Right renal cortex interstitium (tissue), 3 donors: ENCODE data around the gene PTPRT. TPM values are rescaled to one million over a fixed set of nuclear protein-coding genes. Genes with fewer than 3 reads are reported as not detected.

Source experiments
- DNase-seq, 3 donors: peaks; one replicate each; pipeline ENCODE4 v3.0.0-alpha.2; 2013; ENCODE audit warnings: low read depth in 3 of 3, low spot score in 2 of 3
- polyA plus RNA-seq, 3 donors: library from polyadenylated mRNA; unstranded; fragments of 120-200 nt; gene quantifications; one replicate each; pipeline ENCODE4 v1.2.1, GENCODE V29; 2013; ENCODE audit not compliant: insufficient read length in 3 of 3

The PTPRT gene
- polyA plus RNA-seq, 3 donors, result 0.33 to 1.4 (median 1.0) TPM

DNA sequence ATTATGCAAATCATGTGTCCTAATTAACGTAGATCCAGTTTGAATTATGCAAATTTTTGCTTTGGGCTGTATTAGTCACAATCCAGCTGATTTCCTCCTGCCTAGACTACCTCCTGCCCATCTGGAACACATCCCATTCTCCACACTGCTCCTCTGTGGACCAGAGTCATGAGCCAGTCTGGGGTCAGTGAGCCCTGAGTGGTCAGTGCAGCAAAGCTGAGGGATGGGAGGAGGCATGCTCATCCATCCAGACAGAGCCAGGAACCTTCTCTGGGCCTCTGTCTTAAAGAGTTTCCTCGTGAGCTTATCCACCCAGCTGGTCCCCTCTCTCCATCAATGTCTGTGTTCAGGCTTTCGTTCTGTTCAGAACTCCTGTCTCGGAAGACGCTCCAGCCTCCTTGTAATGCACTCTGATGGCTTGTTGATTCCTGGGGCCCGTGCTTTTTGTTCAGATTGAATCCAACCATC is 747.8 kb downstream of the PTPRT start:
- DNase-seq, result no peak

DNA sequence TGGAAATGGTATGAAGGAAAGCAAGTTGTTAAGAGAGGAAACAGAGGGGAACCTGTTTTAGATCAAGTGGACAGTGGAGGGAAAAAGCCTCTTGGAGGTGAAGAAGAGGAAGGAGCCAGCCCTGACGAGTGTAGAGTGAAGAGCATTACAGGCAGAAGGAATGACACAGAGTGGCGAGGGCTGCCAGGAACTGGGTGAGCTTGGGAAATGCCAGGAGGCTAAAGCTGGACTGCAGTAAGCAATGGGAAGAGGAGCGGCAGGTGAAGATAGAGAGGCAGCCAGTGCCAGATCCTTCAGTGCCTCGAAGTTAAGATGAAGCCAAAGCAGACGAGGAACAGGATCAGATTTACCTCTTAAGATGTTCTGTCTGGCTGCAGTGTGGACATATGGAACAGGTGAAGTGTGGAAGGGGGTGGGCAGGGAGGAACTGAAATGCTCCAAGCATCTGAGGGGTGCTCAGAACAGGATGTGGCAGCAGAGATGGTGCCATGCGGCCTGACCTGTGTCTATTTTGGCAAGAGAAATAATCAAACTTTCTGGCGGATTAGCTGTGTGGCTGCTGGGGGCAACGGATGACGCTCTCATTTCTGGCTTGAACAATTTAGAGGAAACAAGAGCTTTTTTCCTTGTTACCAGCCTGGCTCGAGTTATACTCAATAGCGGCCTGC is 748.4 kb downstream of the PTPRT start:
- no peak for DNase-seq

DNA sequence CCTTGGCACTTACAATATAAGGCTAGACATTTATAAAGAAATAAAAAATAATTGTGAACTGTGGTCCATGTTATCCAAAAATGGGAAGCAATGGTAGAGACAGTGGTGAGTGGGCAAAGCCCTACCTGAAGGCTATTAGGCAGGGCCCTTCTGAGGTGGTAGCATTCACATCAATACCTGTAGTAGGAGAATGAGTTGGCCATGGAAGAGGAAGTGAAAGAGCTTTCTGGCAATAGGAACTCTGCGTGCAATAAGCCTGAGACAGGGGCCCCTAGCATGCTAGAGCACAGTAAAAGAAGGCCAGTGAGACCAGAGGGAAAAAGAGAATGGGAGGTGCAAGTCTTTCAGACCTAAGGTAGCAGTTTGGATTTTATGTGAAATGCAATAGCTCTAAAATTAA is 754.5 kb downstream of the PTPRT start:
- DNase-seq, result no peak

DNA sequence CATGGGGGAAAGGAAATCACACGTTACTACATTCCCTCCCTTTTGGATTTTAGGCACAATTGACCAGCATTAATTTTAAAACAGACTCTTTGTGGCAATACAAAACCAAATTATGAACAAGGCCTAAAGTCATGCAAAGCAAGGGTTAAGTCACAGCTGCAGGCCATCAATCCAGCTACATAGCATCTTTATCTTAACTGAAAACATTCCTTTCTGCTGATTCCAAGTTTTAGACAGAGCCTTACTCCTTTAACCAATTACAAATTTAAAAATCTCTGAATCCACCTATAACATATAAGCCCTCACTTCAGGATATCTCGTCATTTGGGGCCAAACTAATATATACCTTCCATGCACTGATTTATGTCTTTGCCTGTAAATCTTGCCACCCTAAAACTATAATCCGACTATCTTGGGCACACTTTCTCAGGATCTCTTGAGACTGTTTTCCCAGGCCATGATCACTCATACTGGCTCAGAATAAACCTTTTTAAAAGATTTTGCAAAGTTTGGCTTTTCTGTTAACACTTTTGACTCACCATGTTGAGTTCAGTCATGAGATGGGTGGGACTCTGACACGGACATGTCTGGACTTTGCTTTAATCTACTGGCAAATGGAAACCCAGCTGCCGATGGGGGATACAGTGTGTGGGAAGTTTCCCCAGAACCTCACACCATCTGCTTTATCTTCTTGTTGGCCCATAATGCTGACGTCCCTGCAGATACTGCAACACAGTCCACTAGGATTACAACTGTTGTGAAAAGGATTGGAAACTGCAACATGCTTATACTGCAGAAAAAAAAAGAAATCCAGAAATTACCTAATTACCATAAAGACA is 757.0 kb downstream of the PTPRT start:
- DNase-seq, result no peak

DNA sequence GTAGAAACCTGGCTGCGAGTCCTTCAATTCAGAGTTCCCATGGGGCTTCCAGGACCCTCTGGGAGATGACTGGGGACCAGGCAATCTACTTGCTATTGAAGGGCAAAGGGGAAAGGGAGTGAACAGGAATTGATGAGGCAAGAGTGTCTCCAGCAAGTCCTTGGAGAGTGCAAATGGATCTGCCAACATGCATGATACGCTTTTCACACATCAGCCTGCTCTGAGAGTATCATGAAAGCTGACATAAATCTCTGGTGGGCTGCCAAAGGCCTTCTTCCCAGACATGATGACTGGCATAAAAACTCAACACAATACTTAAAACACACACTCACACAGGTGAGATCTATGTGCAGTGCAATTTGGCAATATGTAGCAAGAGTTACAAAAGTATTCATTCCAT is 759.1 kb downstream of the PTPRT start:
- no peak for DNase-seq

DNA sequence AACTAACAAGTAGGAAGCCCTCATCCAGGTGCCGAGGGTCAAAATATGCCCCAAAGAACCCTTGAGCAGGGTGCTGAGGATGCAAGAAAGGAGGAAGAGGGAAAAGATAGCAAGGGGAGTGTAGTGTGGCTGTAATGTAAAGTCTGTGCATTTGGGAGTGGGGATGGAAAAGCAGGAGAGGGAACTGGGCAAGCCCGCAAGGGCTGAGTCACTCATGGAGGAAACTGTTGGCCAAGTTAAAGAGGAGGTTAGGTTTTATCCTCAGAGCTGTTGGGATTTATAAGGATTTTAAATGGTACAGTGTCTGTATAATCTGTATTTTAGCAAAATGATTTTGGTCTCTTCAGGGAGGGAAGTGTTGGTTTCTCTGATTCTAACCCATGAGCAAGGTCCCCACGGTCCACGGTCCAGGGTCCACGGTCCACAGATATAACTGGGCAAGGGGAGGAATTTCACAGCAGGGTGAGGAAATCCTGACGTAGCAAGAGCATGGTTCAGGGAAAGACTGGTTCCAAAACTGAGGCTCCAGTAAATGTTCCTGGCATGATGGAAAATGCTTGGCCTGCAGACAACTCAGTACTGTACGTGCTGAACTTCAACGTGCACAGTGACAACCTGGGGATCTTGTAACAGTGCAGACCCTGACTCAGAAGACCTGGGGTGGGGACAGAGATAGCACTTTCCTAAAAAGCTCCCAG is 759.8 kb downstream of the PTPRT start:
- DNase-seq, result no peak

DNA sequence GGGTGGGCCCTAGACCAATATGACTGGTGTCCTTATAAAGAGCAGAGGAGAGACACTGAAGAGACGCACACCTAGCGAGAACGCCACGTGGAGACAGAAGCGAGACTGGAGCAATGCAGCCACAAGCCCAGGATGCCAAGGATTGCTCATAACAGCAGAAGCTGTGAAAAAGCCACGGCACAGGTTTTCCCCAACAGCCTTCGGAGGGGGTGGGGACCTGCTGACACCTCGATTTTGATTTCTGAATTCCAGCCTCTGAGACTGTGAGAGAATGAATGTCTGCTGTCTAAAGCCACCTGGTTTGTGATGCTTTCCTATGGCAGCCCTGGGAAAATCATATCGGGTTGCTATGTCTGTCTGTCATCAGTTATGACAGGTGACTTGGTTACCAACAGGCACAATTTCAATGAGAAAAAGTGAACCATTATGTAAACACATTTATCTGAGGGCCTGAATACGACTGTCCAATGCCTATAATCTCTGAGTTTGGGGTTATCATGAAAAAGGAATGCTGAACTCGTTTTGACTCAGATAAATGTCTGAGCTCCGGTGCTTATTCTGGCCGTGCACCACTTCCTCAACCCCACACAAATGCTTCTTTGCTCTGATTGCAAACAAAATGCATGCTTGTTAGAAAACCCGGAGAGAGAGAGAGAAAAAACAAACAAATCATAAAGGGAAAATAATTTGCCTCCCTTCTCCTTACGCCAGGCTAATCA is 769.7 kb downstream of the PTPRT start:
- DNase-seq, result no peak

DNA sequence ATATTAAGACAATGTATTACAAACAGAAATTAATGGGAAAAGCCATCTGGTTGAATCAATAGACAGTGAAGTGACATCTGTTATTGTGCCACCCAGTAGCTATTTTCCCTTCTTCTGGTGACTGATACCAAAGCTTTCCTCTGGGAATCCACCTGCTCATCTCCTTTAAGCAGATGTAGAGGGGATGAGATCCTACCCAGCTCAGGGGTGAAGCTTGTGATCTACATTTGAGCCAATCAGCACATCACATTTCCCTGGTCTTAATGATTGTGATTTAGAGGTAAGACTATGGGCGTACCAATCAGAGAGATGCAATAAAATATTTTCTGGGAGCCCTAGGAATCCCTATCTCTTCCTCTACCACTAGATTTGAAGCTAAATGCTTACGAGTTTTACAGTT is 782.9 kb downstream of the PTPRT start:
- DNase-seq, result no peak

DNA sequence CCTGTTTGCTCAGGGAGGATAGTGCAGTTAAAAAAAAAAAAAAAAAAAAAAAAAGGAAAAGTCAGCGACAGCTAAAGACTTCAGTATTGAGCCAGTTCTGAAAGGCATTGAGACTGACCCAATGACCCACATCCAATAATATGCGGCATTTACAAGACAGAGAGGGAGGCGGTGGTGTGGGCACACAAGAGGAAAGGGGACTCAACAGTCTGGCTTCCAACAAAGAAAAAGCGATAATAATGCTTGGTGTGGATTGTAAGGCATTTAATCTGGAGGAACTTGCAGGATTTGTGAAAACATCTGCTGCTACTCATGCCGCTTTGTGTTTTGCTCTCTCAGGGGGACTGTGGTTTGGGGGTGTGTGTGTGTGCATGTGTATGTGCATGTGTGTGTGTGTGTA is 787.3 kb downstream of the PTPRT start:
- DNase-seq, result no peak

DNA sequence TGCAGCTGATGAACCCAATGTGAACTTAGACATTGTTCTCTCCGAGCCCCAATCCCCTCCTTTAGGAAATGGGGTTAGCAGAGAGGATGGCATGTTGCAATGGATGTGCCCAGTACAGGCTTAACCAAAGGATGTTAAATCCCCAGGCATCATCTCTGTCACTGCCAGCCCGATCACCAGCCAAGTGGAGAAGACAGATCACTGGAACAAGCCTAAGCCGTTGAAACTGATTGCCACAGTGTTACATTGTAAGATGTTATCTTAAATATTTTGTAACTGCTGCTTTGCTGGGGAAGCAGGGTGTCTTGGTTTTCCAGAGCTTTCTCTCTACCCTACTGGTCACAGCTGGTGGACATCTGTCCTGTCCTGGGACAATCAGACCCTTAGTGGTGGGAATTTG is 788.1 kb downstream of the PTPRT start:
- no peak for DNase-seq

DNA sequence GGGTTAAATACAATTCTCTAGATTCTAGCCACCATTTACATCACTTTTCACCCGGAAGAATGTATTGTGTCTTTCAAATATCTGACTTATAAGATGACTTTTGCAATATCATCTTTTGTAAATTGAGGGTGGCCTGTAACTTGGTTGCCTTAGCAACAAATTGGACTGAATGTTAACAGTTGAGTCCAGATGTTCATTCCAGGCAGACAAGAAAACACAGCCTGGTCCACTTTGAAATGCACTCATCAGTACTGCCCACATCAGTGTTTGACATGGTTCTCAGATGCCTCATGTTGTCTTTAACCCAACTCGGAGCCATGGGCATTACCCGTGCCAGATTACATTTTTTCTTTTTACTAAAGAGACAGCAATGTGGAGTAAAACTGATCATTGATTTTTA is 789.9 kb downstream of the PTPRT start:
- no peak for DNase-seq

DNA sequence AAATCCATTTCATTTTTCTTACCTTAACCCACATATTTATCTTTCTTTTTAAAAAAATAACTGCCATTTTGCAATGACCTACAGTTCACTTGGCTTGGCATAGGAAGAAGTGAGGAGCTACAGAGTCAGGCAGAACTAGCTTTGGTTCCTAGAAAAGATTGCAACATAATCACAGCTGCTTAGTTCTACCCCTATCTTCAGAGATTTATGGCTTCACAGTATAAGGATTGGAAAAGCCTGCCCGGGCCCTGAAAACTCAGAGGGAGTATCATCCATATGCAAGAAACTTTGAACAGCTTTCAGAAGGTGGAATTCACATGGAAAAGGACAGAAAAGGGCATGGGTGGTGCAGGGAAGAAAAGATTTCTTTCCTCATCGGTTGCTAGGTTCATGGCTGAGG is 797.3 kb downstream of the PTPRT start:
- DNase-seq, result no peak

DNA sequence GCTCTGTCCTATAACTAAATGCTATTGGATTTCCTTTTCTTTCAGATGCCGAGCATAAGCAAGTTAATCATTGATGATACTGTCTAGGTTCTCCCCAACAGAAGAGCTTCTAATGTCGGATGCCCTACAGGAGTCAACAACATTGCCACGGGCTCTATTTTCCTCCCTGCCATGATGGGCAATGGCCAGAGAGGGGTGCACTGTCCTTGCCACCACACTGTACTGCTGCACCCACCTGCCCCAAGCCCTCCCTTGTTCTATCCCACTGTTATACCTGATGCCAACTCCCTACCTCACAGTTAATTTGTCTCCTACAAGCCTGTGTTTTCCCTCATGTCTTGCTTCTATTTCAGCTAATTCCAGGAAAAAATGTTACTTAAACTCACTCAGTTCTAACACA is 797.9 kb downstream of the PTPRT start:
- DNase-seq, result no peak

DNA sequence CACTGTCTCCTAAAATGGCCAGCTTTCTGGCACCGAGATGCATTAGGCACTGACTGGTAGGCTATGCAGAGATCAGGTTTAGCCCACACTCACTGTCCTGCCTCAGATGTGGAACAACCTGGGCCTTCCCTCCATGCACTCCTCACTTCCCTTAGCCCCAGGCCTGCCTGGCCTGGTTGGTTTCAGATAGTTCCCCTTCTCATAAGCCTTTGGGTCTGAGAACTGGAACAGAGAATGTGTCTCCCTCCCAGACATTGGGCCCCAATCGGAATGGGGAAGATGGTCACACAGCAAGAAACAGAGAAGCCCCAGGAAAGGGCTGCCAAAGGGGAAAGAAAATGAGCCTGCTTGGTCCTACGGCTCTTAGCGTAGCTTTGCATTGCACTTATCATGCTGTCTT is 809.4 kb downstream of the PTPRT start:
- DNase-seq, result no peak

DNA sequence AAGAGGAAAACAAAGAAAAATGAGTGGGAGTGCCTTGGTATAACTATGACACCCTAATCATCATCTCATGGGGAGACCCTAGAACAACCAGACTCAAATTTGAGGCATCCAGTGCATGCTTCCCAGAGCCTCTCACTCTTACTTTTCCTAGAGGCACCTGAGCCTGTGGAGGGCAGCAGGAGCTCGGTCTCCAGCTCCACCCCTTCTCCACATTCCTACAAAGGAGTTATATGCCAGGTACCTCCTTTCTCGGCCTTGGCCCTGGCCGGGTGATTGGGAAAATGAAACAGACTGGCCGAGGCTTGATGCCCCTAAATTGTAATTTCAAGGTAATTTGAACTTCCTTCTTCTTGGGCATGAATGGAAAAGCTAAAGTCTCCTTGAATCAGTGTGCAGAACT is 810.3 kb downstream of the PTPRT start:
- no peak for DNase-seq

DNA sequence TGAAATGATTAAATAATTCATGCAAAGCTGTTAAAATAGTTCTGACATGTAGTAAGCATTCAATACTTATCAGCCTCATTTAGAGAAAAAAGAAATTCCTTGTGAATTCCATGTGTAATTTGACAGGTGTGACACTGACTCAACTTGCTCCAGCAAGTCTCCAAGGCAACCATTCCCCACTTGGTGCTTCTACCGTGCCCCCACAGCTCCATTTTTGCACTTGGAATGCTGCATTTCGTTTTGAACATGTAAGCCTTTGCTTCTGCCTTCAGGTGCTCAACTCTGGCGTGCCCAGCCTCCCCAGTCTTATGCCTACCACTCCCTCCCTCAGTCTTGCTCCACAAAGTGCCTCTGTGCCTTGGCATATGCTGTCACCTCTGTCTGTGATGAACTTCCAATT is 810.9 kb downstream of the PTPRT start:
- DNase-seq, result no peak

DNA sequence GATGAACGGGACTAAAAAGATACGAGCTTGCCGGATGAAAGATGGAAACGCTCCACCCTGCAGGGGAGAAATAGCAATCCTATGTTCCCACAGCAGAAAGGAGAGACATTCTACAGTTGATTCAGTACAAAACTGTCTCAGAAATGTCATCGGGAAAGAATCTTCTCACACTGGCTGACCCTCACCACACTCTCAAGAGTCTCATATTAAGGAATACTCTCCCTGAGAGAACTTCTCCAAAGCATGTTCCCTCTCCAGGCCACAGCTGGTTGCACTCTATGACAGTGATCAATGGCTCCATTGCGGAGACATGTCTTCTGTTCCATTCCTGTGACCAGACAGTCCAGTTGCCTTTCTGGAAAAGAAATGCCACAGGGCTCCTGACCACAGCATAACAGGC is 813.6 kb downstream of the PTPRT start:
- DNase-seq, result no peak

DNA sequence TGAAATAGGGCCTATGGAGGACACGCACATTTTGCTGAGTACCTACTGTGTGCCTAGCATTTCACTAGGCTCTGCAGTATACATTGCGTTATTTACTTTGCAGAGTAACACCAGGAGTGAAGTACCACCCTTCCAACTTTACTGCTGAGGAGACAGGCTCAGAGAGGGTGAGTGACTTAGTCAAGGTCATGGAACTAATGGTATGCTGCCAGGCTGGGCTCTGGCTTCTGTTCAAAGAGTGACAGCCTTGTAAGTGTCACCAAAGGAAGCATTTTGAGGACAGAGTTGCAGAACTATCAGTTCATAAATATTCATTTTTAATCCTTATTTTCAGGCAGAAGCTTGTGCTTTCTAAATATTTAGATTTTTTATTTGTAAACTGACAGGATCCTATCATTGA is 816.7 kb downstream of the PTPRT start:
- no peak for DNase-seq

DNA sequence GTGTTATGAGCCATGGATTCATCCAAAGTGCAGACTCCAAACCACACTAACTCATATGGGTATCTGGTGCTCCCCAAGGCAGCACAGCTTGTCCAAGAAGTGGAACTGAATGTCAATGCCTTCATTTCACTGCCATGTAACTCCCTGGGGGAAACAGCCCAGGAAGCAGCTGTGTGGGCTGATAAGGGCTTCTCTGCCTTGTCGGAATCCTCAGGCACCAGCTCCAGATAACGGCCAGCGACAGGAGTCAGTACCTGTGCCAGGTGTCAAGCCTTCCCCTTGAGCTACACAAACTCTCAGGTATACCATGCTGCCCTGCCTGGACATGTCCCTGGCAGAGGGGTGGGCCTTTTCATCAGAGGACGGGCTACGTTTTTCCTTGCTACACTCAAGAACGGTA is 819.6 kb downstream of the PTPRT start:
- DNase-seq, result no peak

DNA sequence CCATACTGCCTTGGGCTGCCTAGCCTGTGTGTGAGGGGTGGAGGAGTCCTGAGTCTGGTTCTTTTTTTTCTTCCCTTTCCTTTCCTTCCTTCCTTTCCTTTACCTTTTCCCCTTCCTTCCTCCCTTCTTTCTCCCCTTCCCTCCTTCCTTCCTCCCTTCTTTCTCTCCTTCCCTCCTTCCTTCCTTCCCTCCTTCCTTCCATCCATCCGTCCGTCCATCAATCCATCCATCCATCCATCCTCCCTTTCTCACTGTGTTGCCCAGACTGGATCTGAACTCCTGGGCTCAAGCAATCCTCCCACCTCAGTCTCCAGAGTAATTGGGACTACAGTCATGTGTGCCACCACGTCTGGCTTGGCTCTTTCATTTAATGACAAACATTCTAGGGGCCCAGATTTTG is 820.8 kb downstream of the PTPRT start:
- DNase-seq, result no peak

DNA sequence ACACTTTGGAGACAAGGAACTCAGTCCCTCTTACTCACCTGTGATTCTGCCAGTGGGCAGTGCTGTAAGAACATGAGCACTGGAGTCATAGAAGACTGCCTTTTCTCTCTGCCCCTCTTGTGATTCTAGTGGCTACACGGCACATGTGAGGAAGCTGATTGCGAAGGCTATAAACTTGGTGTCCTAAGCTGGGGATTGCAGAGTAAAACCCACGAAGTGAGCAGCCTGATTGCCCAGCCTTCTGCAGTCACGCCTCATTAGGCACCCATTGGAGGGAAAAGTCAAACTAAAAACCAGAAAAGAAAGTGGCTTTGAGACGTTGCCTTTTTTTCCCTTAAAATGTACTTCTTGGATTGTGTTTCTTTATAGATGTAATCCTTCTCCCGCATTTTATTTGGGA is 823.1 kb downstream of the PTPRT start:
- peak in 2 of 3 donors; percentile 19 to 23 for DNase-seq
